Mesendoderm (in vitro differentiated cells): ENCODE data around the gene METTL21C.

Source experiments
- DNase-seq: peaks from one replicate; pipeline ENCODE4 v3.0.0; 2013
- H2AK5ac ChIP-seq: 2 replicates; pipeline ENCODE4 v1.6.1; 2013; ENCODE audit warnings: low read length, inconsistent platforms
- H2BK120ac ChIP-seq: 2 replicates; pipeline ENCODE4 v1.6.1; 2013; ENCODE audit warnings: low read depth, mild to moderate bottlenecking, low read length, moderate library complexity, mixed read lengths
- H2BK15ac ChIP-seq: replicated peaks from 2 replicates; pipeline ENCODE4 v1.6.1; 2013; ENCODE audit warnings: low read depth, mild to moderate bottlenecking, moderate library complexity
- H2BK5ac ChIP-seq: 2 replicates; pipeline ENCODE4 v1.6.1; 2013; ENCODE audit warnings: low read length, inconsistent platforms
- H3K18ac ChIP-seq: 2 replicates; pipeline ENCODE4 v1.6.1; 2013; ENCODE audit warnings: mild to moderate bottlenecking, low read length, mixed read lengths
- H3K23ac ChIP-seq: one replicate; pipeline ENCODE4 v1.6.1; 2013; ENCODE audit warnings: low read length
- H3K27ac ChIP-seq: 2 replicates; pipeline ENCODE4 v1.5.1; 2013; ENCODE audit warnings: low read depth, mild to moderate bottlenecking, inconsistent platforms, low read length, moderate library complexity
- H3K27me3 ChIP-seq: 2 replicates; pipeline ENCODE4 v1.6.1; 2013; ENCODE audit warnings: low read length, control low read depth, mild to moderate bottlenecking, inconsistent platforms; ENCODE audit not compliant: insufficient read depth, poor library complexity
- H3K36me3 ChIP-seq: 2 replicates; pipeline ENCODE4 v1.6.1; 2013; ENCODE audit warnings: low read length, inconsistent platforms; ENCODE audit not compliant: control insufficient read depth, insufficient read depth
- H3K4ac ChIP-seq: one replicate; pipeline ENCODE4 v1.6.1; 2013; ENCODE audit warnings: low read depth, mild to moderate bottlenecking, low read length, moderate library complexity
- H3K4me1 ChIP-seq: 2 replicates; pipeline ENCODE4 v1.6.1; 2013; ENCODE audit warnings: low read depth, low read length, inconsistent platforms; ENCODE audit not compliant: control insufficient read depth
- H3K4me2 ChIP-seq: 2 replicates; pipeline ENCODE4 v1.6.1; 2013; ENCODE audit warnings: low read length
- H3K4me3 ChIP-seq: 2 replicates; pipeline ENCODE4 v1.5.1; 2013; ENCODE audit warnings: mild to moderate bottlenecking, low read length
- H3K56ac ChIP-seq: one replicate; pipeline ENCODE4 v1.6.1; 2013; ENCODE audit warnings: low read length
- H3K79me1 ChIP-seq: 2 replicates; pipeline ENCODE4 v1.6.1; 2013; ENCODE audit warnings: low read length, inconsistent platforms
- H3K79me2 ChIP-seq: 2 replicates; pipeline ENCODE4 v1.6.1; 2013; ENCODE audit warnings: mild to moderate bottlenecking, low read length; ENCODE audit not compliant: control insufficient read depth, insufficient read depth
- H3K9ac ChIP-seq: 2 replicates; pipeline ENCODE4 v1.6.1; 2013; ENCODE audit warnings: low read length, inconsistent platforms
- H4K5ac ChIP-seq: one replicate; pipeline ENCODE4 v1.6.1; 2013; ENCODE audit warnings: low read length
- H4K8ac ChIP-seq: one replicate; pipeline ENCODE4 v1.6.1; 2013; ENCODE audit warnings: low read depth, mild to moderate bottlenecking, control low read depth, low read length, moderate library complexity
- WGBS: extraction: QIAGEN DNeasy Blood & Tissue Kit; methylation state at CpG from one replicate; pipeline ENCODE4 v1.1.7; 2013; ENCODE audit warnings: low lambda C conversion rate, missing lambda C conversion rate; ENCODE audit not compliant: insufficient coverage; ENCODE audit errors: extremely low coverage; 5-methylcytosine and 5-hydroxymethylcytosine counted together

The METTL21C gene

DNA sequence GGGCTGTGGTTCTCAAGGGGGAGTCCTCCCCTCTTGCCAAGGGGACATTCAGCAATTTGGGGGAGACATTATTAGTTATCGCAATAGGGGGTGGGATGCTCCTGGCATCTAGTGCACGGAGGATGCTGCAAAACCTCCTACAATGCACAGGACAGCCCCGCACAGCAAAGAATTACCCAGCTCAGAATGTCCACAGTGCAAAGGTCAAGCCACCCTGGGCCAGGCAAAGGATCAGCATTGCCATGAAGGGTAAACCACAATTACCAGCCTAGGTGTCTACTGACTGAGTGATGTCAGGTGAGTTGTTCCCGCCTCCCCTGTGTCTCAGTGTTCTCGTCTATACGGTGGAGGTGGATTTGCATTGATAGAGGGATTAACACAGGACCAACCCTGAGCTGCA, 2.4 kb upstream of the METTL21C start:
- Histone ChIP-seq H3K18ac (no peak overlapping the region), H3K23ac (no peak overlapping the region), H3K4me1 (no peaks in the 10 kb centered on the region), H2BK120ac (no peak overlapping the region), H3K79me1 (no peaks in the 10 kb centered on the region), H3K79me2 (no peaks in the 10 kb centered on the region), H3K56ac (no peak overlapping the region), H3K27ac (no peak overlapping the region), H4K5ac (no peak overlapping the region), H2BK15ac (no peak overlapping the region), H2AK5ac (no peak overlapping the region), H2BK5ac (no peak overlapping the region), H3K9ac (no peak overlapping the region), H3K4me2 (no peak overlapping the region), H3K4me3 (no peak overlapping the region), H4K8ac (no peak overlapping the region), H3K4ac (no peak overlapping the region), H3K27me3 (no peaks in the 10 kb centered on the region), H3K36me3 (no peaks in the 10 kb centered on the region)
- no peak for DNase-seq
- no CpG with 5 or more reads among the region's 6 CpGs for WGBS

DNA sequence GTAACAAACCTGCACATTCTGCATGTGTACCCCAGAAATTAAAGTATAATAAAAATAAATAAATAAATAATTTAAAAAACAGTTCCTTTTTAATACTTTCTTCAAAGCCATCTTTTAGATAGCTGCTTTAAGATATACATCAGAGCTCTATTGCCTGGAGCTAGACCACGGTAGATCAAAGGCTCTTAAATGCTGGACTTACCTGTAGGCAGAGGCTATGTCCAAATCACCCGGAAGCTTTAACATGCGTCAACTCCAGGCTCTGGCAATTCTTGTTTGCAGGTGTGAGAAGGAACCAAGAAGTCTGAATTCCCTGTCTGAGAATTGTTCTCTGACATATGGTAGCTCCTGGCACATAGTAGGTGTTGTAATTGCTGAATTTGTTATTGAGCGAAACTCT, 1.6 kb upstream of the METTL21C start:
- no peak overlapping the region for H3K27ac ChIP-seq
- no peak overlapping the region for H3K4me2 ChIP-seq
- DNase-seq = no peak
- H3K79me2 ChIP-seq = no peaks in the 10 kb centered on the region
- no peak overlapping the region for H2BK5ac ChIP-seq
- WGBS = no CpG with 5 or more reads among the region's 4 CpGs
- H2AK5ac ChIP-seq = no peak overlapping the region
- no peak overlapping the region for H3K18ac ChIP-seq
- H3K23ac ChIP-seq = no peak overlapping the region
- no peak overlapping the region for H3K4ac ChIP-seq
- H3K4me1 ChIP-seq = peaks cover 2% of the 10 kb centered on the region
- H3K27me3 ChIP-seq = no peaks in the 10 kb centered on the region
- no peak overlapping the region for H3K9ac ChIP-seq
- no peak overlapping the region for H2BK15ac ChIP-seq
- H2BK120ac ChIP-seq = no peak overlapping the region
- no peaks in the 10 kb centered on the region for H3K79me1 ChIP-seq
- H4K5ac ChIP-seq = no peak overlapping the region
- H3K36me3 ChIP-seq = no peaks in the 10 kb centered on the region
- no peak overlapping the region for H3K4me3 ChIP-seq
- H3K56ac ChIP-seq = no peak overlapping the region
- no peak overlapping the region for H4K8ac ChIP-seq

DNA sequence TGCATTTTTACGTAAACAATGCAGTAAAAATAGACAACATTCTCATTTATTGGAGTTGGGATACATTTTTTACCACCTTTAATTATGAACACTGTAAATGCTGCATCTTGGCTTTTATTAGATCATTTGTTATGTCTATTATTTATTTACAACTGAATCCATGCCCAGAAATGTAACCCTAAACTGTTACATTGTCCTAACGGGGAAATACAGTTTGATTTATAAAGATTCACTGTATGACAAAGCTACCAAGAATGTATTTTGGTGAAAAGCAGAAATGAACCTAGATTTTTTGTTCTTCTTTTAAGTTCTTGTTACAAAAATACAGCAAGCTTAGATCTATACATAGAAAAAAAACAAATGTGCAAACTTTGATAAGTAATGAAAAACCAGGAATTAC, 1.1 kb downstream of the METTL21C start:
- H2BK5ac ChIP-seq = no peak overlapping the region
- H3K23ac ChIP-seq = no peak overlapping the region

DNA sequence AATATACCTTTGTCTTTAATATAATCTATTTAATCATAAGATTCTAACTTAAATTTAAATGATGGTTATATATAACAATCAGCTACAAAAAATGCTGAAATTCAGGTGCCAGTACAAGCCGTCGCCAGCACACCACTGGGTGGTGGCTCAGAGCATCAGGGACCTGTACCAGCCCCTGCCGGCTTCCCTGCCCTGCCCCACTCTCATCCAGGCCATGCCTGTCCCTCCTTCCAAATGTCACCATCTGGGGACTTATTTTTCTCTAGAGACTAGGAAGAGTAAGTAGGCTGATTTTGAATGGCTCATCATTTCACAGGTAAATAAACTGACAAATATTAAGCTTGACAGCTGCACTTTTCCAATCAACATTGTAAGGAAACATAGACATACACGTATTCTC, 1.6 kb downstream of the METTL21C start:
- no peak overlapping the region for H3K4ac ChIP-seq
- no peak overlapping the region for H4K8ac ChIP-seq
- H2BK120ac ChIP-seq = no peak overlapping the region
- no peak overlapping the region for H2BK5ac ChIP-seq
- H3K36me3 ChIP-seq = no peaks in the 10 kb centered on the region
- H3K9ac ChIP-seq = no peak overlapping the region
- WGBS = no CpG with 5 or more reads among the region's 4 CpGs
- H3K79me2 ChIP-seq = no peaks in the 10 kb centered on the region
- no peaks in the 10 kb centered on the region for H3K79me1 ChIP-seq
- H3K27ac ChIP-seq = no peak overlapping the region
- no peak overlapping the region for H2AK5ac ChIP-seq
- no peaks in the 10 kb centered on the region for H3K27me3 ChIP-seq
- no peak overlapping the region for H2BK15ac ChIP-seq
- H3K4me3 ChIP-seq = no peak overlapping the region
- H3K18ac ChIP-seq = no peak overlapping the region
- H3K23ac ChIP-seq = no peak overlapping the region
- no peak overlapping the region for H4K5ac ChIP-seq
- no peak overlapping the region for H3K4me2 ChIP-seq
- no peak overlapping the region for H3K56ac ChIP-seq
- DNase-seq = no peak
- peaks cover 4% of the 10 kb centered on the region for H3K4me1 ChIP-seq

More for the DNA sequence above, 1.1 kb downstream of the METTL21C start:
- peaks cover 3% of the 10 kb centered on the region for H3K4me1 ChIP-seq
- WGBS = no CpG with 5 or more reads among the region's 2 CpGs
- H3K9ac ChIP-seq = no peak overlapping the region
- H3K56ac ChIP-seq = no peak overlapping the region
- no peak overlapping the region for H4K5ac ChIP-seq
- H3K27ac ChIP-seq = no peak overlapping the region
- H3K79me1 ChIP-seq = no peaks in the 10 kb centered on the region
- H2BK15ac ChIP-seq = no peak overlapping the region
- no peak overlapping the region for H3K4ac ChIP-seq
- H3K79me2 ChIP-seq = no peaks in the 10 kb centered on the region
- H3K18ac ChIP-seq = no peak overlapping the region
- DNase-seq = no peak
- no peak overlapping the region for H2BK120ac ChIP-seq
- H4K8ac ChIP-seq = no peak overlapping the region
- no peaks in the 10 kb centered on the region for H3K36me3 ChIP-seq
- H3K4me2 ChIP-seq = no peak overlapping the region
- no peak overlapping the region for H2AK5ac ChIP-seq
- no peaks in the 10 kb centered on the region for H3K27me3 ChIP-seq
- H3K4me3 ChIP-seq = no peak overlapping the region

DNA sequence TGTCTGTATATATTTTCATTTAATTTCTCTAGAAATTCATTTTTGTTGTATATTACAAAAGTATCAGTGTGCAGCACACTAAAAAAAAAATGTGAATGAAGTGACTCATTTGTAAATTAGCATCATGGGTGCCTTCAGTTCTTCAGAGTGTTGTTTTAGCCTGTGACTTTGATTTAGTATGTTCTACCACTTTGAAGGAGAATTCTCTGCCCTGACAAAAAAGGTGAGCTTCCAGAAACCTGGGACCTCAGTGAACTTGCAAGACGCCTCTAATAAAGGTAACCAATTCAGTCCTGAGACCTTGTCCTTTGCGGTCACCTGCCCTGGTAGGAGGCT, 2.4 kb downstream of the METTL21C start:
- Histone ChIP-seq H3K36me3 (no peaks in the 10 kb centered on the region), H2AK5ac (no peak overlapping the region), H3K79me1 (no peaks in the 10 kb centered on the region), H3K9ac (no peak overlapping the region), H4K5ac (no peak overlapping the region), H2BK120ac (no peak overlapping the region), H3K79me2 (no peaks in the 10 kb centered on the region), H2BK5ac (no peak overlapping the region), H4K8ac (no peak overlapping the region), H3K27ac (no peak overlapping the region), H3K4me2 (no peak overlapping the region), H3K4me1 (peaks cover 4% of the 10 kb centered on the region), H3K56ac (no peak overlapping the region), H3K18ac (no peak overlapping the region), H2BK15ac (no peak overlapping the region), H3K23ac (no peak overlapping the region), H3K4me3 (no peak overlapping the region), H3K27me3 (no peaks in the 10 kb centered on the region), H3K4ac (no peak overlapping the region)
- no peak for DNase-seq
- WGBS = no CpG with 5 or more reads among the region's 2 CpGs

DNA sequence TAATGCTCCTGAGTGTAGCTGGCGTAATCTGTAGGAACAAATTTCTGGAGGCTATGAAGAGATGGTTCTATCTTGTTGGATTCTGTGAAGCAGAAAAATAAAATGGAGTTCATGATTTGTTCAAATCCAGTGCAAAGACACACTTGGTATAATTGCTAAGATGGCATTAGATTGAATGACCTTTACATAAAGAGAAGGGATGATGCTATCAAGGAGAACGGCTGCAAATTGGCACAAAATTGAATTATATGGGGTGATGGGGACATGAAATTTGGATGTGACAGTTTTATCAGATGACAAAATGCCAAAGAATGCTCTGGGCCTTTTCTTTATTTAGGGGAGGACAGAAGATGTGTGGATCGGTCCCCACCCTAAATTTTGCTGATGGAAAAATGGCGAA, 4.0 kb downstream of the METTL21C start:
- no peak overlapping the region for H4K5ac ChIP-seq
- no peak overlapping the region for H2BK5ac ChIP-seq
- no peak overlapping the region for H2AK5ac ChIP-seq
- H2BK120ac ChIP-seq = no peak overlapping the region
- H3K9ac ChIP-seq = no peak overlapping the region
- no peaks in the 10 kb centered on the region for H3K27me3 ChIP-seq
- H3K23ac ChIP-seq = no peak overlapping the region
- H3K4ac ChIP-seq = no peak overlapping the region
- no peak for DNase-seq
- no peak overlapping the region for H3K4me3 ChIP-seq
- no peak overlapping the region for H3K18ac ChIP-seq
- no peak overlapping the region for H4K8ac ChIP-seq
- no peak overlapping the region for H2BK15ac ChIP-seq
- WGBS = no CpG with 5 or more reads among the region's 4 CpGs
- H3K79me1 ChIP-seq = no peaks in the 10 kb centered on the region
- no peak overlapping the region for H3K4me2 ChIP-seq
- no peak overlapping the region for H3K56ac ChIP-seq
- no peak overlapping the region for H3K27ac ChIP-seq
- no peaks in the 10 kb centered on the region for H3K36me3 ChIP-seq
- peaks cover 4% of the 10 kb centered on the region for H3K4me1 ChIP-seq
- H3K79me2 ChIP-seq = no peaks in the 10 kb centered on the region
